GM19455 (cell line): ENCODE data around the gene NUDT17.

Experiments
- ATAC-seq: cut with Tn5 transposase; IDR thresholded peaks from one replicate; pipeline ENCODE4 v1.9.1; 2021; ENCODE audit not compliant: unreplicated experiment

The NUDT17 gene

DNA sequence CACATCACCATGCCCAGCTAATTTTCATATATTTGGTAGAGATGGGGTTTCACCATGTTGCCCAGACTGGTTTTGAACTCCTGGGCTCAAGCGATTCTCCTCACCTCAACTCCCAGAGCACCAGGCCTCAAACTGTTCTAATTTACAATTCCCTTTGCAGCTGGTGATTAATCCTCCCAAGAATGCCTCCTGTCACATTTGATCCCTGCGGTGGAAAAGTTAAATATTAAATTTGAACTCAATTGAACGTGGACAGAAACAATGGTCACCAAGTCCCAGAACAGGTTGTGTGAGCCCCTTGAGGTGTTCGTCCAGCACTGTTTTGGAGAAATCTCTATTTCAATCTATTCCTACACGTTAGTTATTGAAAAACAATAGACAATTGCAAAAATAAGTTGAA, 42.2 kb downstream of the NUDT17 start:
- ATAC-seq, result no peak

DNA sequence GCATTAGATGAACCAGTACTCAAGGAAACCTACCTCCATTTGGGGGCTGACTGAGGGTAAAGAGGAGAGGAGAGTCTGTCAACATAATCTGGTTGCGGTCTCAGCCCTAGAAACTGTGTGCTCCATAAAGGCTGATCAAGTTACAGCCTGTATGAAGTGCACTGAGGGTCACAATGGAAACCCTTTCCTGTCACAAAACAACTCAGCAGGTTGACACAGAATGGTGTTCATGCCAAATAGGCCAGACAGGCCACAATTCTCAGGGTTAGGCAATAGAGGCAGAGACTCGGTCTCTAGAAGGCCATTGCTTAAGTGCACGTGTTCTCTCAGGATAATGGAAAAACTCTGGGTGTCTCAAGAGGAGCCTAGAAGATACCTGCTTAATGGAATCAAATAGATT, 44.3 kb downstream of the NUDT17 start:
- no peak for ATAC-seq

DNA sequence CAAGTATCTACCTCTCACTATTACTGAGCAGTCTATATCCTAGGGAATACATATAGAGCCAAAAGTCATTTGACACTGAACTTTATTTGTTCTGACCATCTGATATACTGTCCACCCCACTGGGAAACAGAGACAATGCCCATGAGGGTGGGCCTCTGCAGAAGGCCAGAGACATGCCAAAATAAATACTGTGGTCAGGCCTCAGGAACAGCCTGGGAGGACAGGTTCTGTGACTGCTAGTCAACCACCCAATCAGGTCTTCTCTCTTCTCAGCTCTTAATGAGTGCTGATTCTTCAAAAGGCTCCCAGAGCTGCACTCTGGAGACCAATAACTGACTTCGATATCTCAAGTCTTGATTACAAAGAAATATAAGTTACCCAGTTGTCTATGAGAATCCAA, 45.7 kb downstream of the NUDT17 start:
- ATAC-seq, result no peak

DNA sequence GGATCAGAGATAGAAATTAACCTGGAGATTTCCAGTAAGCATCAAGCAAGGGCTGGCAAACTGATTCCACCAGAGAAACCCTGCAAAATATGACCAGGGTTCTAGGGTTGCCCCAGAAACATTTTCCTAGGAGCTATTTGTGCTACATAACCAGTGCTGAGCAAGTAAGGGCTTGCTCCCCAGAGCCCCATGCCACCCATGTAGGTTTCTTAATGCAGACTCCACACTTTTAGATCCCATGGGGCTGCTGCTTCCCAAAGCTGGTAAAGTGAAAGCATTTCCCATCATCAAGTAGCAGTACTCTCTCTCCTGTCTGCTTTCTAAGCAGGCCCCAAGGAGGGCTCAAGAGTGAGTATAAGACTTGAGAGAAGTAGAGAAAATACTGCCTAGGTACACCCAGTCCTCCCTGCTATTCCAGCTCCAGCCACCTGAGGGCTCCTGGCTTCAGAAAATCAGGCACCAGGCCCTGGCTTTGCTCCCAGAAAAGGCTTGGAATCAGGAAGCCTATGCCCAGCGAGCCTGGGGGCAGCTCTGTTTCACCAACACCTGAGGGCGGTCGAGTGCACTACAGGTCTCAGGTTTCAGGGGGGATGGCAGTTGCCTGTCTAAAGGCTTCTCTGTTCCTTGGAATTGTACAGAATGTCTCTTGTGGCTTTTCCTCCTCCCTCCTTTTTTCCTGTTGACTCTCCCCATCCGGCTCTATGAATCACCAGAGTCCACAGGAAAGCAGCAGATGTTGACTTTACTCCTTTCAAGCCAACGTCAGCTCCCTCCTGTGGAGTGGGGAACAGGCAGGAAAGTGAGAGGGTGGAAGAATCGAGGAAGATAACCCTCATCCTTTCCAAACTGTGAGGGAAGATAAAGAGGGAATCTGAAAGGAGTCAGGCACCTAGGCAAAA, 46.4 kb downstream of the NUDT17 start:
- ATAC-seq, result no peak

DNA sequence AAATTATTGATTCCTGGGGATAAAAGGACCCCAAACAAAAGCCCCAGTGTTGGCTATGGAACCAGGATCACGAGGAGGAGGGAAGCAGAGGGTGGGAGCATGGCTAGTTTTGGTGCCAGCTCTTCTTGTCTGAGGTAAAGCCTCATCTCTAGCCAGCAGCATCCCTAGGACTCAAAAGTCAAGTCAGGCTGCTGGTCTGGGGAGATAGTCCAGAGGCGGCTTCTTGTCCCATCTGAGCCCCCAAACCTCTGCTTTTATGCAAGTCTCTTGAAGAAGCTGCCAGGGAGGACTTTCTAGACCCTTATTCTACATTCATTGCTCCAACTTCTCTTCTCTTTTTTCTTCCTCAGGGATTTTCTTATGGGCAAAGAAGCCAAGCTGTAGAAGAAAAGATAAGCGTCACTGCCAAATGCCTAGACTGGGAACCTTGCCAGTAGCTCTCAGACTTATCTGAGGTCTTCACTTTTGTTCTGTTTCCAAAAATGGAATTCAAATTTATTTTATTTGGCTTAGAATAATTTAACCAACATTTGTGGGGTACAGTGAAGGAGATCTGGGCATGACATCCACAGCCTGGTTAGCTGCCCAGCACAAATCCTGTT, 47.2 kb downstream of the NUDT17 start:
- ATAC-seq, result no peak

DNA sequence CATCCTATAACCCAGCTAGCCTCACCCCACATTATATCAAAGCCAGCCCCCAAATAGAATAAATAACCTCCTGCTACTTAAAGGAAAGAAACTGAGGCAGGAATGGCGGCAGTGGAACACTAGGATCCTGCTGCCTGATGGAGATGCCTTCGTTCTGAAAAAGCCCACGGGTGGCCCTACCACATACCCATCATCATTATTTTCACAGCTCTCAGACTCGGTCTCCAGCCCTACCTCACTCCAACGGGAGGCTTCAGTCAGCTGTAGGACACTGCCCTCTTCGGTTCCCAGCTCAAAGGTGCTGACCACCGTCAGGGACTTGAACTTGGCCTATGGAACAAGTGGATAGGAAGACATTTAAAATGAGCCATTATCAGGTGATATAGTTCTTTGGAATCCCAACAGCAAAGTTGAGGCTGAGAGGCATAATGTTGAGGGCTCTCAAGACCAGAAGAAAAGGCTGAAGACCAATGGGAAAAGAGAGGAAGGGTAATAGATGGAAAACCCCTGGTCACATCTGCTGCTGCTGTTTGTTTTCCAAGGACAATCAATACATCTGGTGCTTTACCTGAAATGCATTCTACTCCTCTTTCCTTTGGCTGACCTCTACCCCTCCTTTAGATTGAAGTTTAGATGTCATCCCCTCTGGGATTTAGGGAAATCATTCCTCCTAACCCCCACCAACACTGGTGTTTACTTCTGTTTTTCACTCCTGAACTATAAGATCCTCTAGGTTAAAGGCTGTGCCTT, 48.1 kb downstream of the NUDT17 start:
- no peak for ATAC-seq

DNA sequence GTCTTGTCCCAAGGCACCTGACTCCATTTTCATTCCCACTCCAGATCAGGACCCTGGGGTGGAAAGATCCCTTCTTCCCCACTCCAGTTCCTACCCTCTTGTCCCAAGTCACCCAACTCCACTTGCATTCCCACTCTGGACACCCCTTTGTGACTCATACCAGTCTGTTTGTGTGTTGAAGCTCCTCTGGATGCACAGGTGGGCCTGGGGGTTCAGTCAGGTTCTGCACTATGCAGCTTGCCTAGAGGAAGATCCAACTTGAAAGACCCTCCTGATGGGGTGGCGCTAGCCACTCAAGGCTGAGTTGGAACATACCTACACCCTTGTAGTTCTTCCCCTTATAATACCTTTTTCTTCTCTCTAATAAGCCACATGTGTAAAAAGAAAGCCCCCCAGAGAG, 50.0 kb downstream of the NUDT17 start:
- ATAC-seq, result no peak

DNA sequence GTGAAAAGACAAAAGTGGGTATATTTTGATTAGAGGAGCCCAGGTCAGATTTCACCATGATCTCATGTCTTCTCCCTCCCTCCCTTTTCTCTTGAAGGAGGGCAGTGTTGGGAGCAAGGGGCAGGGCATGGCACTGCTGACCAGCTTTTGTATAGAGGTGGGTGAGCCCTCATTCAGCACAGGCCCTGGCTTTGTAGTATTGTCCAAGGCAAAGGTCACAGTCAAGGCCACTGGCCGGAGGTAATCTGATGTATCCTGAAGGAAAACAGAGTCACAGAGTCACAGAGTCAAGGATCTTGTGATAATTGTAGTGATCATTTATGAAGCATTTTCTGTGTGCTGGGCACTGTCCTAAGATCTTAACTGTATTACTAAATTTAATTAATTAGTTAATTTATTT, 52.5 kb downstream of the NUDT17 start:
- no peak for ATAC-seq
